GM12873 (cell line): ENCODE results near the gene HDAC9.

Experiments used
- CTCF ChIP-seq: IDR thresholded peaks from 2 replicates; pipeline ENCODE4 v1.5.1; 2012; ENCODE audit warnings: low read depth, mild to moderate bottlenecking, moderate library complexity, low read length, control low read depth; ENCODE audit not compliant: insufficient read depth; ENCODE audit errors: missing control alignments

Gene HDAC9

GRCh38 chr7:18948521-18948920 is 453.0 kb downstream of the HDAC9 start:
- no peak for TF ChIP-seq CTCF

- TF ChIP-seq CTCF = no peak
Measured at GRCh38 chr7:18952846-18953245, 457.3 kb downstream of the HDAC9 start.

- TF ChIP-seq CTCF = no peak
Measured at GRCh38 chr7:18958627-18959026, 463.1 kb downstream of the HDAC9 start.

GRCh38 chr7:18960725-18961124 is 465.2 kb downstream of the HDAC9 start:
- TF ChIP-seq CTCF = no peak

GRCh38 chr7:18962031-18962430 is 466.5 kb downstream of the HDAC9 start:
- no peak for TF ChIP-seq CTCF

GRCh38 chr7:18965657-18966056 is 470.1 kb downstream of the HDAC9 start:
- TF ChIP-seq CTCF = no peak

- no peak for TF ChIP-seq CTCF
Measured at GRCh38 chr7:18971839-18972238, 476.3 kb downstream of the HDAC9 start.
